ENCODE results near the gene RAB43.

The RAB43 gene

DNA sequence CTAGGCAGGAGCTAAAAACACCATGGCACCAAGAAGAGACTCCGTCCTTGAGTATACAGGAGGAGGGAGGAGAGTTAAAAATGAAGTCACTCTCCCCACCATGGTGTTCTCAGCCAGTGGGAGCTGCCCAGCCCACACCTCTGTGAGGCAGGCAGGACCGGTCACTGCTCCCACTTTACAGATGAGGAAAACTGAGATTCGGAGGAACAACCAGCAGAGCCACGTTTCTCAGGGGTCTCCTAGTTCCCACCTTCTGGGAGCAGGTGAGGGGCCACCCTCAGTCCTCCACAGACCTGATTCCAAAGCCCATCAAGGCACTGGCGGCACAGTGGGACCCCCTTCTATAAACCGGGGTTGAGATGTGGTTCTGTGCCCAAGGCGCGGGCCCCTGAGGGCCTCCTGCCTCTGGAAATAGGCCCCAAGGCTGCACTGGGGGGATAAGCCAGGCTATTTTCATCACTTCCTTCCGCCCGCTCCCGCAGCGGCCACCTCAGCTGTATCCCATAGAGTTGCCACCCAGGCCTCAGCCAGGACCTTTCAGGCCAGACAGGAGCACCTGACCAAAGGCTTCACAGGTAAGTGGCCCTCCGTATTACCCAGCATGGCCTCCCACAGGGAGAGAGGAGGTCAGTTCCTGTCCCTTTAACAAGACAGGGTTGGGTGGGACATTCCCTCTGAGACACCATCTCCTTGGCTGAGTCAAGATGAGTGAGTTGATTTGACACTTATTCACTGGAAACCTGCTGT, 61.2 kb downstream of the RAB43 start, which contains the start of gene GP9:
GP9 (plus strand) TSS at position 504 of the 747 bp plus-strand sequence. CDS start 961 bp downstream, outside the sequence.
- Histone ChIP-seq H3K27me3 (ENCODE audit: insufficient read depth, poor library complexity, severe bottlenecking) (no peaks in the 10 kb centered on the region), H3K4me3 (replicated peaks; ENCODE audit: insufficient read depth, low read length) (no peak within 1 kb of the TSS), H3K27ac (replicated peaks) (no peak within 1 kb of the TSS)
- DNase-seq (ENCODE audit: low read depth in 1 of 2, low spot score in 1 of 2): no peak
- TF ChIP-seq GABPA (IDR thresholded peaks at IDR 0.05; ENCODE audit: low read depth) (no peak), SPI1 (IDR thresholded peaks at IDR 0.05; ENCODE audit: borderline replicate concordance, low read depth) (no peak), CTCF (IDR thresholded peaks at IDR 0.05; ENCODE audit: insufficient read depth, low read length) (no peak), POLR2AphosphoS5 (IDR thresholded peaks at IDR 0.05; ENCODE audit: low read depth) (no peak)
- TF ChIP-seq, protein P1, sequence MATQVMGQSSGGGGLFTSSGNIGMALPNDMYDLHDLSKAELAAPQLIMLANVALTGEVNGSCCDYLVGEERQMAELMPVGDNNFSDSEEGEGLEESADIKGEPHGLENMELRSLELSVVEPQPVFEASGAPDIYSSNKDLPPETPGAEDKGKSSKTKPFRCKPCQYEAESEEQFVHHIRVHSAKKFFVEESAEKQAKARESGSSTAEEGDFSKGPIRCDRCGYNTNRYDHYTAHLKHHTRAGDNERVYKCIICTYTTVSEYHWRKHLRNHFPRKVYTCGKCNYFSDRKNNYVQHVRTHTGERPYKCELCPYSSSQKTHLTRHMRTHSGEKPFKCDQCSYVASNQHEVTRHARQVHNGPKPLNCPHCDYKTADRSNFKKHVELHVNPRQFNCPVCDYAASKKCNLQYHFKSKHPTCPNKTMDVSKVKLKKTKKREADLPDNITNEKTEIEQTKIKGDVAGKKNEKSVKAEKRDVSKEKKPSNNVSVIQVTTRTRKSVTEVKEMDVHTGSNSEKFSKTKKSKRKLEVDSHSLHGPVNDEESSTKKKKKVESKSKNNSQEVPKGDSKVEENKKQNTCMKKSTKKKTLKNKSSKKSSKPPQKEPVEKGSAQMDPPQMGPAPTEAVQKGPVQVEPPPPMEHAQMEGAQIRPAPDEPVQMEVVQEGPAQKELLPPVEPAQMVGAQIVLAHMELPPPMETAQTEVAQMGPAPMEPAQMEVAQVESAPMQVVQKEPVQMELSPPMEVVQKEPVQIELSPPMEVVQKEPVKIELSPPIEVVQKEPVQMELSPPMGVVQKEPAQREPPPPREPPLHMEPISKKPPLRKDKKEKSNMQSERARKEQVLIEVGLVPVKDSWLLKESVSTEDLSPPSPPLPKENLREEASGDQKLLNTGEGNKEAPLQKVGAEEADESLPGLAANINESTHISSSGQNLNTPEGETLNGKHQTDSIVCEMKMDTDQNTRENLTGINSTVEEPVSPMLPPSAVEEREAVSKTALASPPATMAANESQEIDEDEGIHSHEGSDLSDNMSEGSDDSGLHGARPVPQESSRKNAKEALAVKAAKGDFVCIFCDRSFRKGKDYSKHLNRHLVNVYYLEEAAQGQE (IDR thresholded peaks at IDR 0.05; ENCODE audit: insufficient replicate concordance, low read depth): no peak

DNA sequence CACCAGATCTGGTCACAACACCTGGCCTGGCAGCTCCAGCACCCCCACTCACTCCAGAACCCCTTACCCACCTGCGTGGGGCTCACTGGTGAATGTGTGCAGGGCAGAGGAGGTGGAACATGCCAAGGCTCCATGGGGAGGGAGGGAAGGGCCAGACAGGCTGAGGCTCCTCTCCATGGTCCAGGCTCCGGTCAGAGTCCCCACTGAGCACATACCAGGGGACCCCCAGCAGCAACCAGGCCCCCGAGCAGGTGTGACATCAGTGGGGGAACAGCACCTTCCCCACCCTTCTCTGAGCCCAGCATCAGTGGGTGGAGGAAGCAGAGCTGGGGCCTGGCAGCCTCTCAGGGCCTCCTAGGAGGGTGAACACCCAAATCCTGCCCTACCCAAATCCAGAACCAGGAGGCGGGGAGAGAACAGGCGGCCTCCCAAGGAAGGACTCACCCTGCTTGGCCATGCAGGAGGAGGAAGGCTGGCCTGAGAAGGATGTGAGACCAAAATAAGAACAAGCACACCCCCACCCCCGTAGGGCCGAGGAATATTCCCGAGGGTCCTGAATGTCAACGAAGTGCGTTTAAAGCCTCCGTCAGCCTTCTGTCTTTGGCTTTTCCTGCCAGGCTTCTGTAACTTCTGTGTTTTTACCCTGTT, 62.2 kb downstream of the RAB43 start:
- no peak overlapping the region for H3K4me3 ChIP-seq (replicated peaks; ENCODE audit: insufficient read depth, low read length)
- H3K27ac ChIP-seq (replicated peaks): no peak overlapping the region
- TF ChIP-seq SPI1 (IDR thresholded peaks at IDR 0.05; ENCODE audit: borderline replicate concordance, low read depth): no peak
- DNase-seq (ENCODE audit: low read depth in 1 of 2, low spot score in 1 of 2): no peak
- no peaks in the 10 kb centered on the region for H3K27me3 ChIP-seq (ENCODE audit: insufficient read depth, poor library complexity, severe bottlenecking)

DNA sequence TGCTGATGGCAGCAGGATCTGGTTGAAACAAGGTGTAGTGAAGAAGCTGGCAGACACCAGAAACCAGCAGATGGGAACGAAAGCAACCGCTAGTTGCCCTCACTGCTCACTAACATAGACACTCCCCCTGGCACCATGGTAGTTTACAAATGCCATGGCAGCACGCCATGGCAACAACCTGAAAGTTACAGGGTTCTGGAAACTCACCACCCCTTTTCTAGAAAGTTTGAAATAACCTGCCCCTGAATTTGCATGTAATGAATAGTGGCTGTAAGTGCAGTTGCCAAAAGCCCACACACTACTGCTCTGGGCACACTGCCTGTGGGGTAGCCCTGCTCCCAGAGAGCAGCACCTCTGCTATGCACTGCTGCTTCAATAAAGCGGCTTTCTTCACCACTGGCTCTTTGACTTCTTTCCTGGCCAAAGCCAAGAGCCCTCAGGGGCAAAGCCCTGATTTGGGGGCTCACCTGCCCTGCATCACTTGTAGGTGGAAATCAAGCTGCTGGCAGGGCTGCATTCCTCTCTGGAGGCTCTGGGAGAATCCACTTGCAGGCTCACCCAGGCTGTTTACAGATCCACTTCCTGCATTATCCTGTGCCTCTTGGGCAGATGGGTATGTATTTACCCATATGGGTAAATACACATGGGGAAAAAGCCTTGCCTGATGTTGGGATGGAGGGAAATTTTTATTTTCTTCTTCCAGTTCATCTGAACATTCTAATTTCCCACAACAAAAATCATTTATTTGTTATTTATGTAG, 63.0 kb downstream of the RAB43 start:
- no peak for DNase-seq (ENCODE audit: low read depth in 1 of 2, low spot score in 1 of 2)
- no peak overlapping the region for H3K27ac ChIP-seq (replicated peaks)
- no peak overlapping the region for H3K4me3 ChIP-seq (replicated peaks; ENCODE audit: insufficient read depth, low read length)
- no peaks in the 10 kb centered on the region for H3K27me3 ChIP-seq (ENCODE audit: insufficient read depth, poor library complexity, severe bottlenecking)
- TF ChIP-seq, protein P1 (IDR thresholded peaks at IDR 0.05; ENCODE audit: insufficient replicate concordance, low read depth): no peak
- TF ChIP-seq CTCF (IDR thresholded peaks at IDR 0.05; ENCODE audit: insufficient read depth, low read length) (no peak), SPI1 (IDR thresholded peaks at IDR 0.05; ENCODE audit: borderline replicate concordance, low read depth) (no peak), POLR2AphosphoS5 (IDR thresholded peaks at IDR 0.05; ENCODE audit: low read depth) (no peak), GABPA (IDR thresholded peaks at IDR 0.05; ENCODE audit: low read depth) (no peak)

GRCh38 chr3:129057249-129057648, 64.4 kb downstream of the RAB43 start:
- DNase-seq (ENCODE audit: low read depth in 1 of 2, low spot score in 1 of 2): no peak
- no peak overlapping the region for H3K4me3 ChIP-seq (replicated peaks; ENCODE audit: insufficient read depth, low read length)
- H3K27me3 ChIP-seq (ENCODE audit: insufficient read depth, poor library complexity, severe bottlenecking): no peaks in the 10 kb centered on the region
- H3K27ac ChIP-seq (replicated peaks): no peak overlapping the region
- TF ChIP-seq CTCF (IDR thresholded peaks at IDR 0.05; ENCODE audit: insufficient read depth, low read length) (no peak), SPI1 (IDR thresholded peaks at IDR 0.05; ENCODE audit: borderline replicate concordance, low read depth) (no peak), GABPA (IDR thresholded peaks at IDR 0.05; ENCODE audit: low read depth) (no peak), POLR2AphosphoS5 (IDR thresholded peaks at IDR 0.05; ENCODE audit: low read depth) (no peak)
- TF ChIP-seq, protein P1 (IDR thresholded peaks at IDR 0.05; ENCODE audit: insufficient replicate concordance, low read depth): no peak
